AG09309 (cell line): ENCODE results near the gene CTPS2.

Source experiments
- DNase-seq: peaks from one replicate; pipeline ENCODE4 v3.0.0-alpha.2; 2010; ENCODE audit warnings: low read depth
- H3K4me3 ChIP-seq: 2 replicates; pipeline ENCODE4 v1.5.1; 2011; ENCODE audit warnings: mild to moderate bottlenecking, low read depth, low read length, moderate library complexity; ENCODE audit not compliant: control insufficient read depth
- TF ChIP-seq, protein P1 (sequence below): IDR thresholded peaks from 2 replicates; pipeline ENCODE4 v1.5.1; 2011; ENCODE audit warnings: mild to moderate bottlenecking, low read depth, low read length, inconsistent platforms; ENCODE audit not compliant: insufficient read depth, control insufficient read depth; ENCODE audit errors: missing control alignments

The CTPS2 gene

DNA sequence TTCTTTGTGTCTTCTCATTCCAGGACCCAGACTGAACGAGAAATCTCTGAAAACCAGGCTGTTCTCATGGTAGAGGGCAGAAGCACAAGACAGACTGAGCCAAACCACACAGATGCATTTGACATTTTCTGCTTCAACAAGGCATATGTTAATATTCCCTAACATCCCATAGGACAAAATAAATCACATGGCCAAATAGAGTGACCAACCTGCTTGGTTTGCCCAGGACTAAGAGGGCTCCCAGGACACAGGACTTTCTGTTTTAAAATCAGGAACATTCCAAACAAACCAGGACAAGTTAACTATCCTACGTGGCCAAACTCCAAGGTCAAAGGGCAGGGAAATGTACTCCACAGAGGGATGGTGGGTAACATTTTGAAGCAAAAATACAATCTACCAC is 11.7 kb downstream of the CTPS2 start:
- DNase-seq = no peak
- TF ChIP-seq, protein P1, sequence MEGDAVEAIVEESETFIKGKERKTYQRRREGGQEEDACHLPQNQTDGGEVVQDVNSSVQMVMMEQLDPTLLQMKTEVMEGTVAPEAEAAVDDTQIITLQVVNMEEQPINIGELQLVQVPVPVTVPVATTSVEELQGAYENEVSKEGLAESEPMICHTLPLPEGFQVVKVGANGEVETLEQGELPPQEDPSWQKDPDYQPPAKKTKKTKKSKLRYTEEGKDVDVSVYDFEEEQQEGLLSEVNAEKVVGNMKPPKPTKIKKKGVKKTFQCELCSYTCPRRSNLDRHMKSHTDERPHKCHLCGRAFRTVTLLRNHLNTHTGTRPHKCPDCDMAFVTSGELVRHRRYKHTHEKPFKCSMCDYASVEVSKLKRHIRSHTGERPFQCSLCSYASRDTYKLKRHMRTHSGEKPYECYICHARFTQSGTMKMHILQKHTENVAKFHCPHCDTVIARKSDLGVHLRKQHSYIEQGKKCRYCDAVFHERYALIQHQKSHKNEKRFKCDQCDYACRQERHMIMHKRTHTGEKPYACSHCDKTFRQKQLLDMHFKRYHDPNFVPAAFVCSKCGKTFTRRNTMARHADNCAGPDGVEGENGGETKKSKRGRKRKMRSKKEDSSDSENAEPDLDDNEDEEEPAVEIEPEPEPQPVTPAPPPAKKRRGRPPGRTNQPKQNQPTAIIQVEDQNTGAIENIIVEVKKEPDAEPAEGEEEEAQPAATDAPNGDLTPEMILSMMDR = no peak
- no peak overlapping the region for H3K4me3 ChIP-seq

DNA sequence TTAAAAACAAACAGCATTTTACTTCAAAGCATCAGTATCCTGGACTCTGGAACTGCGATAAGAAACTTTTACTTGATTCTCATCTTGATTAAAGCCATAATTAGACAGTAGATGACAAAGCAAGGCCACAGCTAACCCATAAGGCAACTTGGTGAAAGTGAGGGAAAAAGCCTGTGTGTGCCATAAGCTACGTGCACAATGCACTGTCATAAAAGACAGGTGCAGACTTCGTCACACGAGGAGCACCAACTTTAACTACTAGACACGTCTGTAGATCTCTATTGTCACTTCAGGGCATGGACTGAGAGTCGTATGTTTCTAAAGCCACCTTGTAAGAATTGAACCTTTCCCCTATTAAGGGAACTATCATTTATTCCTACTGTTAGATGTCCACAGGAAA is 13.1 kb downstream of the CTPS2 start:
- TF ChIP-seq, protein P1 = no peak
- DNase-seq = no peak
- H3K4me3 ChIP-seq = no peak overlapping the region

DNA sequence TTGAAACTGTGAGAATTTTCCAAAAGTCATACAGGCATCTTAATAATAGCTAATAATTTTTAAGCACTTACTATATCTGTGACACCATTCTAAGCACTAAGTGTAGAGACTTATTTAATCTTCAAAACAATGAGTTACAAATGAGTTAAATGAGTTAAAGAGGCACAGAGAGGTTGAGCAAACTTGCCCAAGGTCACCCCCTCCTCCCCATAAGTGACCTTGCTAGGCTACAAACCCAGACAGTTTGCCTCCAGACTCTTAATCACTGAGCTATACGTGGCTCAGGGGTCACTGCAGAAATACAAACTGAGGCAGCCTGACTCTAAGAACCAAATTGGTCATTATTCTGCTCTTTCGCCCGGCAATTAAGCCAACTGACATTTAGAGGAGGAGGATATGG is 15.5 kb downstream of the CTPS2 start:
- H3K4me3 ChIP-seq = no peak overlapping the region
- TF ChIP-seq, protein P1 = no peak
- DNase-seq = no peak

DNA sequence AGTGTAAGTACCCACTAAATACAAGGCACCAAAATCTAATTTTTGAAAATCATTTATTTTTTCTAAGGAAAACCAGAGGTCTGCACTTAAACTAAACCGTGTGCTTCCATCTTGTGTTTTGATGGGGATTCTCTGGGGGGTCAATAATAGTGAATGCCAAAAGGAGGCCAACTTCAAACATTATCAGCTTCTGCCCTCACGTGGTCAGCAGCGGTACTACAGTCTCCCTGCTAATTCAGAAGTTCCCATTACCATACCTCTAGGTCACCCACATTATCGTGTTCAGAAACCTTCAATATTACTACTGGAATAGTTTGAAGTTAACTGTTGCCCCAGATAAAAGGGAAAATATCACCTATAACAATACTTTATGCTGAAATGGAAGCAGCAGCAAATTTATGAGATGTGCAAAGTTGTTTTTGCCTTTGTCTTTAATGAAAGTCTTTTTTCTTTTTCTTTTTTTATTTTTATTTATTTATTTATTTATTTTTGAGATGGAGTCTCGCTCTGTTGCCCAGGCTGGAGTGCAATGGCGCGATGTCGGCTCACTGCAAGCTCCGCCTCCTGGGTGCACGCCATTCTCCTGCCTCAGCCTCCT is 17.3 kb downstream of the CTPS2 start:
- H3K4me3 ChIP-seq = no peak overlapping the region
- TF ChIP-seq, protein P1 = peak; percentile 84
- no peak for DNase-seq

DNA sequence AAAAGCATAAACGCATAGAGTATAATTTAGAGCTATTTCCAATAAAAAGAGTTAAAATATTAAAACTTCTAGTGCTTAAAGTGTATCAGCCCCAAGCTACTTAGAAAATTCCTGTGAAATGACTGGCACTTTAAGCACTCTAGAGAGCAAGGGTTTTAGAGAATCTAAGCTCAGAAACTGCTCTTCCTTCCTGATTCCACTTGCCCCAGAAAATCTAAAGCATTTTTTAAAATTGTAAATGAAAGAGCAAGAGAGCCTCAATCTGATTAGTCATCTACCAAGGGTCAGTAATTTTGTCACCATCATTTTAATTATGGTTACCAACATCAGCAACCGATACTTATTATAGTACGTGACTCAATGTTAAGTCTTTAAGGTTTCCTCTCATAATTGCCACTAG is 25.0 kb downstream of the CTPS2 start:
- TF ChIP-seq, protein P1 = no peak
- no peak overlapping the region for H3K4me3 ChIP-seq
- DNase-seq = no peak

DNA sequence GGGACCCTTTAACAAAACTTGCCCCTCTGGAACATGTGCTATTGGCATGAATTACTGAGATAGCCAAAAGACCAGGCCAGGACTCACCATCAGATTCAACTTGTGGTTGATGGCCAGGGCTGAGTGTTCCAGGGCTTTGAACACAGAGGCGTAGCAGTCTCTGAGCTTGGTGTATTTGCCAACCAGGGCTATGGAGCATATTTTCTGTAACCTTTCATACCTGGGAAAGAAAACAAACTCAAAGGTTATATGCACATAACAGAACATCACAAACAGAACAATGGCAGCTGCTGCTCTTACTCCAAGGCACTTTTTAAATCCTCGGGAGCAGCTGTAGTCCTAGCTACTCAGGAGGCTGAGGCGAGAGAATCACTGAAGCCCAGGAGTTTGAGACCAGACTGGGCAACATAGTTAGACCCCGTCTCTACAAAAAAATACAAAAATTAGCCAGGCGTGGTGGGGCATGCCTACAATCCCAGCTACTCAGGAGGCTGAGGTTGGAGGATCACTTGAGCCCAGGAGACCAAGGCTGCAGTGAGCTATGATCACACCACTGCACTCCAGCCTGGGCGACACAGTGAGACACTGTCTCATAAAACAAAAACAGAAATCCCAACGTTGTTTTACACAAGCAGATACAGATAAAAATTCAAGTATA is 29.3 kb downstream of the CTPS2 start:
- DNase-seq = no peak
- no peak overlapping the region for H3K4me3 ChIP-seq
- TF ChIP-seq, protein P1 = no peak
